Right cardiac atrium (tissue), 5 donors: ENCODE data around the gene ACACA. TPM values are rescaled to one million over a fixed set of nuclear protein-coding genes. Genes with fewer than 3 reads are reported as not detected.

Source experiments
- ATAC-seq, 2 donors: fragments of 200-7000 bp; cut with Tn5 transposase; one replicate each; pipeline versions ENCODE4 v1.8.0 to v1.9.1; 2020; ENCODE audit warnings: moderate library complexity in 2 of 2, mild to moderate bottlenecking in 1 of 2
- DNase-seq, 3 donors: peaks; one replicate each; pipeline ENCODE4 v3.0.0-alpha.2; 2020
- H3K27ac ChIP-seq: one replicate; pipeline ENCODE4 v1.5.1; 2013; ENCODE audit warnings: mild to moderate bottlenecking, low read length, control low read depth, moderate library complexity
- H3K27me3 ChIP-seq: one replicate; pipeline ENCODE4 v1.6.1; 2013; ENCODE audit not compliant: control insufficient read depth, insufficient read depth
- H3K4me1 ChIP-seq: one replicate; pipeline ENCODE4 v1.6.1; 2013; ENCODE audit warnings: low read length; ENCODE audit not compliant: control insufficient read depth, insufficient read depth
- H3K4me3 ChIP-seq: one replicate; pipeline ENCODE4 v1.5.1; 2013; ENCODE audit warnings: low read length, control low read depth
- H3K9me3 ChIP-seq: one replicate; pipeline ENCODE4 v1.6.1; 2013; ENCODE audit warnings: low read length; ENCODE audit not compliant: control insufficient read depth
- WGBS: extraction: QIAGEN DNeasy Blood & Tissue Kit; methylation state at CpG from one replicate; pipeline ENCODE4 v1.1.7; 2013; 5-methylcytosine and 5-hydroxymethylcytosine counted together
- intact Hi-C, 4 donors: fragments of 100-400 bp; cut with DNase I; formaldehyde crosslinking; loops; one replicate each; pipeline versions ENCODE4 v1.11.0 to v1.14.0; 2022 to 2023
- polyA plus RNA-seq: library from polyadenylated mRNA; stranded (reverse); fragments of 200-250 nt; gene quantifications from one replicate; pipeline ENCODE4 v1.2.3, GENCODE V29; 2013
- total RNA-seq, 4 donors: library from RNA; stranded (reverse); fragmentation: NEBNext Ultra II Directional; extraction: Animal tissue kit (Norgen Biotek cat#: 25700); gene quantifications; one replicate each; pipeline ENCODE4 v1.2.1, GENCODE V29; 2021
- donor health status: healthy with polysubstance abuse.
- donor health status: DM: no; HTN: yes; CAD: no.
- donor health status: DM: no; HTN: no; CAD: no.
- donor health status: DM: no; HTN: yes; CAD: no; lungs with severe emphysema.
- donor health status: DM: yes; HTN: yes; CAD: no.

The ACACA gene
- total and polyA plus RNA-seq, 5 donors: 8.9 to 24.8 (median 20.5) TPM

GRCh38 chr17:37047631-37048104 lies 359.0 kb downstream of the ACACA start:
- Histone ChIP-seq H3K9me3 (no peaks in the 10 kb centered on the region), H3K4me1 (no peaks in the 10 kb centered on the region), H3K4me3 (no peak overlapping the region), H3K27ac (no peak overlapping the region), H3K27me3 (no peaks in the 10 kb centered on the region)
- ATAC-seq (peak; percentile 69 to 76), DNase-seq (peak; percentile 72 to 90 (median 88))
- 6% methylated on average over 9 of the region's 9 CpGs for WGBS
- intact Hi-C loops: loop anchor here (5.0 kb wide), 2 partner anchors 415 to 420 kb away; no protein-coding TSS in a partner anchor

GRCh38 chr17:37045351-37045922 lies 361.2 kb downstream of the ACACA start:
- no peaks in the 10 kb centered on the region for H3K27me3 ChIP-seq
- no peaks in the 10 kb centered on the region for H3K4me1 ChIP-seq
- DNase-seq (no peak), ATAC-seq (no peak)
- no peaks in the 10 kb centered on the region for H3K9me3 ChIP-seq
- no peak overlapping the region for H3K4me3 ChIP-seq
- 76% methylated on average over 7 of the region's 7 CpGs for WGBS
- intact Hi-C loops: loop anchor here (5.0 kb wide), 2 partner anchors 413 to 418 kb away; no protein-coding TSS in a partner anchor
- H3K27ac ChIP-seq: no peak overlapping the region

GRCh38 chr17:37043201-37043600 lies 363.4 kb downstream of the ACACA start:
- intact Hi-C loops: no loop called here
- 84% methylated on average over 3 of the region's 3 CpGs for WGBS

GRCh38 chr17:37041932-37042331 lies 364.7 kb downstream of the ACACA start:
- Histone ChIP-seq H3K27ac (no peak overlapping the region), H3K9me3 (no peaks in the 10 kb centered on the region), H3K4me3 (no peak overlapping the region), H3K27me3 (no peaks in the 10 kb centered on the region), H3K4me1 (no peaks in the 10 kb centered on the region)
- intact Hi-C loops: no loop called here
- no peak for ATAC-seq
- no peak for DNase-seq

More at GRCh38 chr17:37043201-37043600, 363.4 kb downstream of the ACACA start:
- no peak overlapping the region for H3K4me3 ChIP-seq
- no peaks in the 10 kb centered on the region for H3K4me1 ChIP-seq
- no peaks in the 10 kb centered on the region for H3K9me3 ChIP-seq
- H3K27me3 ChIP-seq: no peaks in the 10 kb centered on the region
- H3K27ac ChIP-seq: no peak overlapping the region
- DNase-seq (no peak), ATAC-seq (no peak)

GRCh38 chr17:37039269-37039668 lies 367.4 kb downstream of the ACACA start:
- H3K9me3 ChIP-seq: no peaks in the 10 kb centered on the region
- DNase-seq: no peak
- ATAC-seq: no peak
- H3K27ac ChIP-seq: no peak overlapping the region
- H3K4me3 ChIP-seq: no peak overlapping the region
- intact Hi-C loops: no loop called here
- no peaks in the 10 kb centered on the region for H3K27me3 ChIP-seq
- 83% methylated on average over 6 of the region's 6 CpGs for WGBS
- H3K4me1 ChIP-seq: no peaks in the 10 kb centered on the region

GRCh38 chr17:37037590-37038155 lies 369.0 kb downstream of the ACACA start:
- DNase-seq (no peak), ATAC-seq (no peak)
- Histone ChIP-seq H3K4me3 (no peak overlapping the region), H3K27me3 (no peaks in the 10 kb centered on the region), H3K27ac (no peak overlapping the region), H3K9me3 (no peaks in the 10 kb centered on the region), H3K4me1 (no peaks in the 10 kb centered on the region)
- intact Hi-C loops: no loop called here
- 83% methylated on average over 5 of the region's 5 CpGs for WGBS

Other genes with a start within 250 kb of the ACACA start
- gene C17orf78, start 30.9 kb downstream of the ACACA start, total RNA-seq: not detected
- gene C17orf78, start 30.9 kb downstream of the ACACA start, polyA plus RNA-seq: not detected
- 10 to 100 TPM; 12.3 to 18.0 (median 14.2) TPM for gene TADA2A, start 50 bp upstream of the ACACA start, total RNA-seq
- 6.2 TPM for gene TADA2A, start 50 bp upstream of the ACACA start, polyA plus RNA-seq
- 10 to 100 TPM; 16.7 to 20.1 (median 18.4) TPM for gene DUSP14, start 83.1 kb upstream of the ACACA start, total RNA-seq
- gene DUSP14, start 83.1 kb upstream of the ACACA start, polyA plus RNA-seq: 17.8 TPM
- 10 to 100 TPM; 30.3 to 35.9 (median 35.5) TPM for gene SYNRG, start 202.6 kb upstream of the ACACA start, total RNA-seq
- 6.0 TPM for gene SYNRG, start 202.6 kb upstream of the ACACA start, polyA plus RNA-seq
- 10 to 100 TPM; 14.3 to 16.5 (median 15.5) TPM for gene DDX52, start 236.6 kb upstream of the ACACA start, total RNA-seq
- gene DDX52, start 236.6 kb upstream of the ACACA start, polyA plus RNA-seq: 8.7 TPM